DOHH2 (cell line): ENCODE results near the gene MEF2B.

Experiments
- H3F3A ChIP-seq: fragments of 200-600 bp; sonication (generic), shearing (Covaris generic); 2 replicates; pipeline ENCODE4 v1.6.0; 2016; ENCODE audit warnings: antibody characterized with exemption, mild to moderate bottlenecking; ENCODE audit not compliant: control insufficient read depth, insufficient read depth
- H3K27ac ChIP-seq: fragments of 200-600 bp; sonication (generic); 2 replicates; pipeline ENCODE4 v1.5.1; 2014; ENCODE audit warnings: low read depth, mild to moderate bottlenecking, low read length, moderate library complexity
- H3K27me3 ChIP-seq: fragments of 200-600 bp; sonication (generic); 2 replicates; pipeline ENCODE4 v1.6.1; 2014; ENCODE audit warnings: mild to moderate bottlenecking, low read length, mixed read lengths; ENCODE audit not compliant: control insufficient read depth
- H3K36me3 ChIP-seq: fragments of 200-600 bp; sonication (generic); 2 replicates; pipeline ENCODE4 v1.6.1; 2014; ENCODE audit warnings: mild to moderate bottlenecking, low read length, moderate library complexity, mixed read lengths; ENCODE audit not compliant: control insufficient read depth
- H3K4me1 ChIP-seq: fragments of 200-600 bp; sonication (generic); 2 replicates; pipeline ENCODE4 v1.6.1; 2014; ENCODE audit warnings: mild to moderate bottlenecking, low read length, mixed read lengths; ENCODE audit not compliant: control insufficient read depth
- H3K4me2 ChIP-seq: fragments of 200-600 bp; sonication (generic); 2 replicates; pipeline ENCODE4 v1.6.0; 2014; ENCODE audit warnings: mild to moderate bottlenecking, low read length, moderate library complexity
- H3K4me3 ChIP-seq: fragments of 200-600 bp; sonication (generic); 2 replicates; pipeline ENCODE4 v1.5.1; 2014; ENCODE audit warnings: mild to moderate bottlenecking, low read length, mixed read lengths
- H3K79me2 ChIP-seq: fragments of 200-600 bp; sonication (generic); 2 replicates; pipeline ENCODE4 v1.6.1; 2014; ENCODE audit warnings: mild to moderate bottlenecking, low read length, mixed read lengths; ENCODE audit not compliant: control insufficient read depth
- H3K9me2 ChIP-seq: fragments of 200-600 bp; sonication (generic); replicated peaks from 2 replicates; pipeline ENCODE4 v1.6.1; 2014; ENCODE audit warnings: mild to moderate bottlenecking, low read length, mixed read lengths; ENCODE audit not compliant: control insufficient read depth
- H3K9me3 ChIP-seq: fragments of 200-600 bp; sonication (generic); 2 replicates; pipeline ENCODE4 v1.6.1; 2014; ENCODE audit warnings: antibody characterized with exemption, low read length, mixed read lengths; ENCODE audit not compliant: control insufficient read depth, insufficient read depth
- H4K20me1 ChIP-seq: fragments of 200-600 bp; sonication (generic); 2 replicates; pipeline ENCODE4 v1.6.0; 2014; ENCODE audit warnings: low read depth, mild to moderate bottlenecking, antibody characterized with exemption, low read length, moderate library complexity; ENCODE audit not compliant: control insufficient read depth, insufficient read depth
- CTCF ChIP-seq: fragments of 200-600 bp; sonication (generic); IDR thresholded peaks from one replicate; pipeline ENCODE4 v1.5.1; 2014; ENCODE audit warnings: antibody characterized with exemption, mild to moderate bottlenecking, low read depth, low read length; ENCODE audit not compliant: poor library complexity, severe bottlenecking
- EZH2phosphoT487 ChIP-seq: fragments of 200-600 bp; sonication (generic); IDR thresholded peaks from 2 replicates; pipeline ENCODE4 v1.6.1; 2017; ENCODE audit warnings: borderline replicate concordance, mild to moderate bottlenecking, antibody characterized with exemption, low read length, moderate library complexity, mixed read lengths

MEF2B gene

GRCh38 chr19:19160461-19161035 is 9.5 kb downstream of the MEF2B start:
- Histone ChIP-seq H3K9me3 (no peaks in the 10 kb centered on the region), H3K79me2 (peaks cover 86% of the 10 kb centered on the region), H3K36me3 (peaks cover 82% of the 10 kb centered on the region), H3F3A (peaks cover 82% of the 10 kb centered on the region), H3K4me3 (peak overlapping the region; percentile 96), H3K4me2 (peak overlapping the region; percentile 91), H3K4me1 (peaks cover 99% of the 10 kb centered on the region), H4K20me1 (peaks cover 6% of the 10 kb centered on the region; the same call in 1 of the 2 replicates), H3K9me2 (no peaks in the 10 kb centered on the region), H3K27ac (peak overlapping the region; percentile 97), H3K27me3 (no peaks in the 10 kb centered on the region)
- TF ChIP-seq CTCF = no peak
- TF ChIP-seq EZH2phosphoT487 = no peak

DNA sequence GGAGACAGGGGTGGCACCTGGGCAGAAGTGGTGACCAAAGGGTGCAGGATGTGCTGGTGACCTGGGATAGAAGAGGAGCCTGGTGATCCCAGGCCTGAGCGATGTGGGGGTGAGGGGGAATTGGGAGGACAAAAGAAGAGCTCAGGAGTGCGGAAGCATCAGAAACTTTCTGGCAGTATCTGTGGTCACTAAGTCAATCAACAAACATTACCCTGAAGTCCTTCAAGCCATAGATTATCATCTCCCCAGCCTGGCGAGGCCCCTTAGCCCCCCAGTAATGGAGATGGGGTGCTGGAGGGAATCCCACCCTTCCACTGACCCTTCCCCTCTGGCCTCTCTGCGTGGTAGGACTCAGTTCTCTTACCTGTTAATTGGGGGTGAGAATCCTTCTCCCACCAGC is 10.5 kb downstream of the MEF2B start:
- H3K4me2 ChIP-seq = peak overlapping the region; percentile 91

GRCh38 chr19:19157808-19158207 is 12.3 kb downstream of the MEF2B start:
- Histone ChIP-seq H3K4me1 (peaks cover 98% of the 10 kb centered on the region), H3K4me3 (peak overlapping the region; percentile 67), H3K9me3 (no peaks in the 10 kb centered on the region), H3K9me2 (no peaks in the 10 kb centered on the region), H3K4me2 (peak overlapping the region; percentile 91), H3K79me2 (peaks cover 83% of the 10 kb centered on the region), H3K27me3 (no peaks in the 10 kb centered on the region), H3F3A (peaks cover 72% of the 10 kb centered on the region), H3K27ac (peak overlapping the region; percentile 97), H4K20me1 (no peaks in the 10 kb centered on the region), H3K36me3 (peaks cover 78% of the 10 kb centered on the region)
- TF ChIP-seq CTCF (no peak), EZH2phosphoT487 (no peak)

More for the DNA sequence above, 10.5 kb downstream of the MEF2B start:
- no peaks in the 10 kb centered on the region for H4K20me1 ChIP-seq
- peaks cover 76% of the 10 kb centered on the region for H3F3A ChIP-seq
- no peaks in the 10 kb centered on the region for H3K9me3 ChIP-seq
- peak overlapping the region; percentile 97 for H3K27ac ChIP-seq
- peaks cover 80% of the 10 kb centered on the region for H3K36me3 ChIP-seq
- H3K4me3 ChIP-seq = peak overlapping the region; percentile 96
- H3K27me3 ChIP-seq = no peaks in the 10 kb centered on the region
- TF ChIP-seq CTCF = no peak
- no peak for TF ChIP-seq EZH2phosphoT487
- H3K4me1 ChIP-seq = peaks cover 98% of the 10 kb centered on the region
- no peaks in the 10 kb centered on the region for H3K9me2 ChIP-seq
- peaks cover 84% of the 10 kb centered on the region for H3K79me2 ChIP-seq
